Activated B cell treated with CpG ODN at 0.5 μM for 24 hours (primary cell): Measurements from ENCODE around the gene CCL4. TPM values are rescaled to one million over a fixed set of nuclear protein-coding genes. Genes with fewer than 3 reads are reported as not detected.

Source experiments
- ATAC-seq: fragments of 200-7000 bp; cut with Tn5 transposase; one replicate; pipeline ENCODE4 v1.10.0; 2021; ENCODE audit warnings: low read depth, mild to moderate bottlenecking, moderate library complexity
- CTCF ChIA-PET: fragments of 350-600 bp; sonication (Branson Sonifier 250); formaldehyde crosslinking; loops from one replicate; lab custom pipeline; 2021; ENCODE audit warnings: antibody characterized with exemption; lab: Charles Lee
- POLR2A ChIA-PET: fragments of 350-600 bp; sonication (Branson Sonifier 250); formaldehyde crosslinking; loops from one replicate; lab custom pipeline; 2021; ENCODE audit warnings: antibody characterized with exemption; lab: Charles Lee
- DNase-seq: peaks from one replicate; pipeline ENCODE4 v3.0.0; 2022
- H3K27ac Mint-ChIP-seq: one replicate; pipeline ENCODE4 v1.8.0; 2020; ENCODE audit warnings: mixed read lengths
- H3K27me3 Mint-ChIP-seq: one replicate; pipeline ENCODE4 v1.8.0; 2021; ENCODE audit warnings: mixed read lengths
- H3K36me3 Mint-ChIP-seq: one replicate; pipeline ENCODE4 v1.8.0; 2021; ENCODE audit warnings: low read depth, mixed read lengths
- H3K4me1 Mint-ChIP-seq: one replicate; pipeline ENCODE4 v1.8.0; 2021; ENCODE audit warnings: mixed read lengths
- H3K4me3 Mint-ChIP-seq: one replicate; pipeline ENCODE4 v1.8.0; 2020; ENCODE audit warnings: mild to moderate bottlenecking, mixed read lengths
- H3K9me3 Mint-ChIP-seq: one replicate; pipeline ENCODE4 v1.8.0; 2020; ENCODE audit warnings: mixed read lengths
- CTCF ChIP-seq: fragments of 200-600 bp; IDR thresholded peaks from one replicate; pipeline ENCODE4 v1.8.0; 2022; ENCODE audit warnings: antibody characterized with exemption, mild to moderate bottlenecking
- intact Hi-C: fragments of 100-400 bp; cut with micrococcal nuclease; formaldehyde crosslinking; loops from one replicate; pipeline ENCODE4 v1.15.1; 2024
- total RNA-seq: library from RNA; stranded (reverse); gene quantifications from 2 replicates; pipeline ENCODE4 v1.2.3, GENCODE V29; 2022

The CCL4 gene
- total RNA-seq, 1 donor from 2014 or later, result 68.8 TPM

- ChIA-PET CTCF (interaction anchor here (0.9 to 2.3 kb wide), 4 partner anchors 54 to 158 kb away, joined by 3 to 7 read pairs (median 4); no protein-coding TSS in a partner anchor), POLR2A (interaction anchor here (1.1 to 2.6 kb wide), 3 partner anchors 9 to 38 kb away, joined by 3 to 15 read pairs (median 10); partner anchors contain the start of gene CCL3)
- peak; percentile 23 for ATAC-seq
- DNase-seq, result no peak
- H3K27me3 Mint-ChIP-seq, result no peaks in the 10 kb centered on the region
- peaks cover 74% of the 10 kb centered on the region for H3K4me1 Mint-ChIP-seq
- peaks cover 5% of the 10 kb centered on the region for H3K36me3 Mint-ChIP-seq
- peak overlapping the region; percentile 87 for H3K27ac Mint-ChIP-seq
- TF ChIP-seq CTCF, result no peak
- intact Hi-C loops, result loop anchor here (1.0 to 2.0 kb wide), 2 partner anchors 11 to 23 kb away; no protein-coding TSS in a partner anchor
- H3K4me3 Mint-ChIP-seq, result peak overlapping the region; percentile 69
- H3K9me3 Mint-ChIP-seq, result peaks cover 2% of the 10 kb centered on the region
Observed at GRCh38 chr17:36127911-36128310, 24.3 kb downstream of the CCL4 start.

DNA sequence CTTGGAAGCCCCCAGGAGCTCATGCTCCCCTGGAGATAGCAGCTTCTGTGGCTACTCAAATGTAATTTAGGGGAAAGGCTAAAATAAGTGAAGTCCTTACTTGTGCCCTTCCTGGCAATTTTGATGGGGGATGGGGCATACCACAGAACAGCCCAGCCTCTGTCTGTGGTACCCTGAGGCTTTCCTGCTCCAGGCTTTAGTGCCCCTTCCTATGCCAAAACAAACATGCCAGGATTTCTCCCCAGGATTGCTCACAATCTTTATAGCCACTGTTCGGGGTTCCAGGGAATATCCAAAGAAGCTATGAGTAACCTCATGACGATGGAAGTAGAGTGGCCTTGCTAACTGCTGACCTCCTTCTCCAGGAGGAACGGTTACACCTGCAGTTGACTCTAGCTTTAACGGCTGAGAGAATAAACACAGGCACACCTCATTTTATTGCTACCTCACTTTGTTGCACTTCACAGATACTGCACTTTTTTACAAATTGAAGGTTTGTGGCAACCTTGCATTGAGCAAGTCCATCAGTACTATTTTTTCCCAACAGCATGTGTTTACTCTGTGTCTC, 24.9 kb downstream of the CCL4 start:
- DNase-seq, result no peak
- Mint-ChIP-seq H3K9me3 (peaks cover 2% of the 10 kb centered on the region), H3K4me1 (peaks cover 80% of the 10 kb centered on the region), H3K27me3 (no peaks in the 10 kb centered on the region), H3K4me3 (peak overlapping the region; percentile 69), H3K36me3 (peaks cover 5% of the 10 kb centered on the region), H3K27ac (peak overlapping the region; percentile 87)
- no peak for ATAC-seq
- intact Hi-C loops, result no loop called here
- CTCF ChIA-PET, result interaction anchor here (1.3 to 2.3 kb wide), 3 partner anchors 56 to 159 kb away, joined by 4 to 7 read pairs (median 5); no protein-coding TSS in a partner anchor
- POLR2A ChIA-PET, result interaction anchor here (0.9 to 2.6 kb wide), 4 partner anchors 10 to 39 kb away, joined by 3 to 15 read pairs (median 8); partner anchors contain the start of gene CCL3
- no peak for TF ChIP-seq CTCF

- ATAC-seq, result no peak
- peaks cover 5% of the 10 kb centered on the region for H3K36me3 Mint-ChIP-seq
- no peak for TF ChIP-seq CTCF
- POLR2A ChIA-PET, result no interaction called here
- CTCF ChIA-PET, result interaction anchor here (1.2 to 2.3 kb wide), 3 partner anchors 19 to 160 kb away, joined by 5 to 7 read pairs (median 5); no protein-coding TSS in a partner anchor
- H3K27ac Mint-ChIP-seq, result no peak overlapping the region
- H3K9me3 Mint-ChIP-seq, result peaks cover 2% of the 10 kb centered on the region
- peaks cover 88% of the 10 kb centered on the region for H3K4me1 Mint-ChIP-seq
- H3K27me3 Mint-ChIP-seq, result no peaks in the 10 kb centered on the region
- intact Hi-C loops, result loop anchor here (1.0 kb wide), 1 partner anchor 11 kb away; no protein-coding TSS in a partner anchor
- no peak overlapping the region for H3K4me3 Mint-ChIP-seq
- no peak for DNase-seq
Observed at GRCh38 chr17:36129616-36130015, 26.0 kb downstream of the CCL4 start.

GRCh38 chr17:36130346-36130745, 26.7 kb downstream of the CCL4 start:
- no peak for ATAC-seq
- POLR2A ChIA-PET, result interaction anchor here (0.7 kb wide), 1 partner anchor 25 kb away, joined by 3 read pairs; no protein-coding TSS in a partner anchor
- peak overlapping the region; percentile 19 for H3K27ac Mint-ChIP-seq
- TF ChIP-seq CTCF, result no peak
- H3K27me3 Mint-ChIP-seq, result no peaks in the 10 kb centered on the region
- no peak for DNase-seq
- H3K9me3 Mint-ChIP-seq, result peaks cover 2% of the 10 kb centered on the region
- H3K4me3 Mint-ChIP-seq, result no peak overlapping the region
- H3K36me3 Mint-ChIP-seq, result peaks cover 5% of the 10 kb centered on the region
- H3K4me1 Mint-ChIP-seq, result peaks cover 95% of the 10 kb centered on the region
- intact Hi-C loops, result loop anchor here (1.0 kb wide), 1 partner anchor 12 kb away; no protein-coding TSS in a partner anchor
- CTCF ChIA-PET, result interaction anchor here (1.2 kb wide), 1 partner anchor 19 kb away, joined by 5 read pairs; no protein-coding TSS in a partner anchor

- no peak for ATAC-seq
- peak overlapping the region; percentile 76 for H3K27ac Mint-ChIP-seq
- H3K4me3 Mint-ChIP-seq, result peak overlapping the region; percentile 19
- H3K4me1 Mint-ChIP-seq, result peaks cover 97% of the 10 kb centered on the region
- TF ChIP-seq CTCF, result no peak
- DNase-seq, result no peak
- intact Hi-C loops, result no loop called here
- peaks cover 2% of the 10 kb centered on the region for H3K9me3 Mint-ChIP-seq
- H3K27me3 Mint-ChIP-seq, result no peaks in the 10 kb centered on the region
- CTCF ChIA-PET, result interaction anchor here (2.6 kb wide), 1 partner anchor 17 kb away, joined by 16 read pairs; no protein-coding TSS in a partner anchor
- H3K36me3 Mint-ChIP-seq, result peaks cover 5% of the 10 kb centered on the region
- POLR2A ChIA-PET, result no interaction called here
Observed at GRCh38 chr17:36131421-36131820, 27.8 kb downstream of the CCL4 start.
